Spleen (tissue), 7 donors: ENCODE data around the gene PCF11.

Experiments
- POLR2AphosphoS5 ChIP-seq, 3 donors: sonication (generic); formaldehyde crosslinking; IDR thresholded peaks; one replicate each; pipeline ENCODE4 v1.5.1; 2017; ENCODE audit warnings: antibody characterized with exemption in 3 of 3
- TF ChIP-seq, protein P1 (sequence below), 11 experiments: fragments of 200-600 bp in 7 of 11; fragments of 450-650 bp in 4 of 11; sonication (generic) in 4 of 11; IDR thresholded peaks in 8 of 11; conservative IDR thresholded peaks in 3 of 11; 1 replicate in 7 of 11; 2 replicates in 4 of 11; pipeline versions ENCODE4 v1.4.0 to v1.8.0; 2016 to 2021; ENCODE audit warnings: antibody characterized with exemption in 11 of 11, inconsistent platforms in 4 of 11, mild to moderate bottlenecking in 1 of 11
- donor health status: DM: no; HTN: no; CAD: no; lungs with moderate emphysema.
- donor health status: DM: no; HTN: no; CAD: no.
- donor health status: DM: no; HTN: no; CAD: no.

DNA sequence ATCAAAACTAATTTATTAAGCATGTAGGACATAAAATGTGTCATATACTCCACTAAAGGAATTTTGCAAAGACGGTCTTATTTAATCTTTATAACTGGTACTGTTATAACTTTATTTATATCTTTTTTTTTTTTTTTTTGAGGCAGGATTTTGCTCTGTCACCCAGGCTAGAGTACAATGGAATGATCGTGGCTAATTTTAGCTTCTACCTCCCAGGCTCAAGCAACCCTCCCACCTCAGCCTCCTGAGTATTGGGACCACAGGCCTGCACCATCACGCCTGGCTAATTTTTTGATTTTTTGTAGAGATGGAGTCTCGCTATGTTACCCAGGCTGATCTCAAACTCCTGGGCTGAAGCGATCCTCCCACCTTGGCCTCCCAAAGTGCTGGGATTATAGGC, 31.4 kb upstream of the PCF11 start:
- TF ChIP-seq, protein P1, sequence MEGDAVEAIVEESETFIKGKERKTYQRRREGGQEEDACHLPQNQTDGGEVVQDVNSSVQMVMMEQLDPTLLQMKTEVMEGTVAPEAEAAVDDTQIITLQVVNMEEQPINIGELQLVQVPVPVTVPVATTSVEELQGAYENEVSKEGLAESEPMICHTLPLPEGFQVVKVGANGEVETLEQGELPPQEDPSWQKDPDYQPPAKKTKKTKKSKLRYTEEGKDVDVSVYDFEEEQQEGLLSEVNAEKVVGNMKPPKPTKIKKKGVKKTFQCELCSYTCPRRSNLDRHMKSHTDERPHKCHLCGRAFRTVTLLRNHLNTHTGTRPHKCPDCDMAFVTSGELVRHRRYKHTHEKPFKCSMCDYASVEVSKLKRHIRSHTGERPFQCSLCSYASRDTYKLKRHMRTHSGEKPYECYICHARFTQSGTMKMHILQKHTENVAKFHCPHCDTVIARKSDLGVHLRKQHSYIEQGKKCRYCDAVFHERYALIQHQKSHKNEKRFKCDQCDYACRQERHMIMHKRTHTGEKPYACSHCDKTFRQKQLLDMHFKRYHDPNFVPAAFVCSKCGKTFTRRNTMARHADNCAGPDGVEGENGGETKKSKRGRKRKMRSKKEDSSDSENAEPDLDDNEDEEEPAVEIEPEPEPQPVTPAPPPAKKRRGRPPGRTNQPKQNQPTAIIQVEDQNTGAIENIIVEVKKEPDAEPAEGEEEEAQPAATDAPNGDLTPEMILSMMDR (IDR thresholded peaks at IDR 0.05 in 8 of 11, conservative IDR thresholded peaks at IDR 0.05 in 3 of 11), result no peak
- no peak for TF ChIP-seq POLR2AphosphoS5 (IDR thresholded peaks at IDR 0.05)
